Stimulated activated CD8-positive, alpha-beta memory T cell treated with anti-CD3 and anti-CD28 coated beads, Interleukin-12 subunit alpha, Interleukin-12 subunit beta, amount 100 ng/mL, for 24 hours (primary cell): ENCODE results near the gene ATRIP.

ENCODE experiments used
- DNase-seq: peaks from one replicate; pipeline ENCODE4 v3.0.0-alpha.2; 2020; ENCODE audit errors: extremely low read depth

Gene ATRIP

DNA sequence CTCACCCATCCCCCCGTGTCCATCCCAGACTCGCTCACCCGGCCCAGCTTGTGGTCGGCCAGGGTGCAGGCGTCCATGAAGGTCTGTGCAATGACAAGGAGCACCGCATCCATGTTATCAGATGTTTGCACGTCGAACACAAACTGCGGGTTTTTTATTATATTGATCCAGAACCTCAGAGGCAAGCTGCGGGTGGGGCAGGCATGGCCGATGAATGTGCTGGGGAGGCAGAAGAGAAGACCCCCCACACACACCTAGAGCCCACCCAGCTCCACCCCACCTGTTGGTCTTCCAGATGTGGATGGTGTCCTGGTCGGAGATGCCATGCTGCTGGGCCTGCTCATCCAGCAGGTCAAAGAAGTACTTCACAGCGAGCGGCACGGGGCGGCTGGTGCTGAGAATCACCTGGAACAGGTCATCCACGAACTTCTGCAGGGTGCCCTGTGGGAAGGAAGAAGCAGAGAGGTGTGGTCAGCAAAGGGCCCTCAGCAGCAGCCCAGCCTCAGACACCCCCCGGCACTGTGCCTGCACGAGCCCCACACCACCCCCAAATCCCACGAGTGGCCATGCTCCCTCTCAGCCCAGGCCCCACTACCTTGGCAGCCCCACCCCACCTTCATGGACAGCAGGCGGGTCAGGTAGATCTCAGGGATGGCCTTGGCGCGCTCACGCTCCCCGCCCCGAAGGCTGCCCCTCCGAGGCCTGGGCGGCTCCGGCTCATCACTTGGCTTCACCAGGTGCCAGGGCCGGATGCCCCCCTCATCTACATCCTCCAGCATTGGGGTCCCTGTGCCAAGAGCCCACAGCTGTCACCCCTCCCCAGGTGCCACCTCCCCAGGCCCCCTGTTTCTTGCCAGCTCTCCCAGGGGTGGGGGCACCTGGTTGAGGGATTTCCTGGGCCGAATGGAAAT, 37.0 kb upstream of the ATRIP start:
- DNase-seq: no peak

DNA sequence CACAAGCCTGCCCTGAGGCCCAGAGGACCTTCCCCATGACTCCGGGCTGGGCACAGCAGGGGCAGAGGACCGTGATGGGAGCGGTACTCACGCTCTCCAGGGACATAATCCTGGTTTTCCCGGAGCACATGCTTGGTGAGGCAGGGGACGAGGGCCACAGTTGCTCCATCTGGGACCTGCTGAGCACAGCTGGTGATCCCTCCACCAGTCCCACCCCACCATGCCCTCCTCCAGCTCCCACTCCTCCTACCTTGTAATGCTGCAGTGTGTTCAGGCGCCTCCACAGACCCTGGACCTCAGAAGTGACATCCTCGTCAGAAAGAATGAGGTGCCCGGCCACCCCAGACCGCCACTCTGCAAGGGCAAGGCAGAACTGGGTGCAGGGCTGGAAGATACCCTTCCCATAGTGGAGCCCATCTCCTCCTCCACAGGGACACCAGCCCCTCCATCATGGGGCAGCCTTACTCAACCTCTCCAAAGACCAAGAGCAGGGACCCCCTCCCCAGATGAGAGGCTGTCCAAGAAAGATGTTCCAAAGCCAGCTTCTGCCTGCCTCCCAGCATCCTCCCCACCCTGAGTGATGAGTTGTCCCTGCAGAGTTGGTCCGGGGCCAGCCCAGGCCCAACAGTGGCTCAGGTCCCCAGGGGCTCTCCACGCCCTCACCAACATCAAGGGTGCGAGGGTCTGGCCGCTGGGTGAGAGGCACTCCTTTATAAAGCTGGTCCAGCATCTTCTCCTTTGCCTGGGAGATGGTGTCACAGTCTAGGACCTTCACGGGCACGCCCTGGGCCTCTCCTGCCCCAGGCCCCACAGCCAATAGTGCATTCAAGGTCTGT, 36.1 kb upstream of the ATRIP start:
- no peak for DNase-seq

DNA sequence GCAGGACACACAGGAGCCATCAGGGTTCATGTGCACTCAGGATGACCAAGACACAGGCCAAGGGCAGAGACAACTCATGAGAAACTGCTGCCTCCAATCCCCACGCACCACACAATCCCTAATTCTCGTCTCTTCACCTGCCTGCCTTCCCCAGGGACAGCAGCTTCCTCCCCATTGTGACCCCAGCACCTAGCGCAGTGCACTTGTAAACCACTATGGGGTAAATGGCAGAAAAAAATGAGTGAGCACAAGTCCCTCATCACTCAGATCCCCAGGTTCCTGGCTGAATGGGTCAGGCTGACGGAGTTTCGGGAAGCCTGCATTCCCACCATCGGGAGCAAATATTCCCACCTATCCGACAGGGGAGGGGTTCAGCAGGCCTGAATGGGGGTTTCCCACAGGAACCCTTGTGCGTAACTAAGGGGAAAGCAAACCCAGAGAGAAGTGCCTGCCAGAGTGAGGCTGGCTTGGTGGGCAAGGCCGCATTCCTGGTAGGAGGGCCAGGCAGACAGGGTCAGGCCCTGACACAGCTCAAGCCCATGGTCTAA, 35.4 kb upstream of the ATRIP start:
- no peak for DNase-seq

DNA sequence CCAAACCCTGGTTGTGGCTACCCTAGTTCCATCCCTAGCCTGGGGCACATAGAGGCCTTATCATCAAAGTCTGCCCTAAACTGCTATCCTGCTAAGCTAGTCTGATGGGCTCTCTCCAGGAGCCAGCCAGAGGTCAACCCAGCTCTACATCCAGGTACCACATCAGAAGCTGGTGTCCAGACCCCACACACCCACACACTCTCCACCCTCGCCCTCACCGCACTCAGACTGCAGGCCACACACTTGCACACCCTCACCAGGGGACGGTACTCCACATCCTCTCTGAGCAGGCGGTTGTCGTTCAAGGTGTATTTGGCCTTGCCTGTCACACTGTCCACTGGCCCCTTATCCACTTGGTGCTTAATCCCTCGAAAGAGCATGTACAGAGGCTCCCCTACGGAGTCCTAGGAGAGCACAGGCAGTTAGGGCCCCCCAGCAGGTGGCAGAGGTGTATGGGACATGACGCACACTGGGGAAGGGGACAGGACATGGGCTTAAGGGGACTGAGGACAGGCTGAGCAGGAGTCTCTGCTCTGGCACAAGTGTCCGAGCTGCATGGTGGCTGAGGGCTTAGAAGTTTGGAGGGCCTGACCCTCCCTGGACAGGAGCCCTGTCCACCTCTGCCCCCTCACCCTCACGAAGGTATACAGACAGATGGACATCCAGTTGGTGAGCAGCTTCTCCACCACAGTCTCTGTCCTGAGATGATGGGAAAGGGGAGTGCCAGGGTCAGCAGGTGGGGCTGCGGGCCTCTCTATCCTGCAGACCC, 34.7 kb upstream of the ATRIP start:
- DNase-seq: no peak

DNA sequence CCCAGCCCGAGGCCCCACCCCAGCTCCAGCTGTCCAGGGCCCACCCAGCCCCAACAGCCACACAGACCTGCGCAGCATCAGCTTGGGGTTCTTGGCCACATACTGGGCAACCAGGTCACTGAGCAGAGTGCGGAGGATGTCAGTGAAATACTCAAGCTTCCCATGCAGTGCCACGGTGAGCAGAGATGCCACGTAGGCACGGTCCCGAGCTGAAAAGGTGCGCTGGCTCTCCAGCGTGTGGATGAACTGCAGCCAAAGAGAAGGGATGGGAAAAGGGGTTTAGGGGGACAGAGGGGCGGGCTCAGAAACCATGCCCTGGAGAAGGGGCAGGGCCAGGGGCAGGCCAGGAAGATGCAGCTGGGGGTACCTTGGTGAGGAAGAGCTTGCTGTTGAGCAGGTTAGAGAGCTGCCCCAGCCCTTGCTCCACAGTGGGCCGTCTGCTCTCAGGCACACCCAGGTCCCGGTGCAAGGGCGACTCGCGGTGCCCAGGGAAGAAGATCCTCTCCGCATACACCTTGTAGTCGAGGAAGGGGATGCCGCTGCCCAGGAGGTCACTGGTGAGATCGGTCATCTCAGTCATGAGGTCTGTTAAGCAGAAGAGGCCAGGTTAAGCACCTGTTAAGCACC, 34.0 kb upstream of the ATRIP start:
- no peak for DNase-seq

DNA sequence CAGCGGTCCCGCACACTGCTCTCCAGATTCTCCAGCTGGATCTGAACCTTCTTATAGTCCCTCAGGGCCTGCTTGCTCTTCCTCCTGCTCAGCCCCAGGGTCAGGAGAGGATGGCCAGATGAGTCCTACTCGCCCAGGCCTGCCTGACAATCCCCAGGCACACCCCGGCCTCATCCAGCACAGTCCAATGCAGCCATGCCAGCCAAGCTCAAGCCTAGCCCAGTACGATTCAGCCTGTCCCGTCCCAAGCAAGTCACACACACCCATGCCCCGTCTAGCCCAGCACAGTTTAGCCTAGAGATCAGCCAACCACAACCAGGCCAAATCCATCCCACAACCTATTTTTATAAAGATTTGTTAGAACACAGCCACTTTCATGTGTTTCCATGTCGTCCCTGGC, 33.5 kb upstream of the ATRIP start:
- DNase-seq: no peak

DNA sequence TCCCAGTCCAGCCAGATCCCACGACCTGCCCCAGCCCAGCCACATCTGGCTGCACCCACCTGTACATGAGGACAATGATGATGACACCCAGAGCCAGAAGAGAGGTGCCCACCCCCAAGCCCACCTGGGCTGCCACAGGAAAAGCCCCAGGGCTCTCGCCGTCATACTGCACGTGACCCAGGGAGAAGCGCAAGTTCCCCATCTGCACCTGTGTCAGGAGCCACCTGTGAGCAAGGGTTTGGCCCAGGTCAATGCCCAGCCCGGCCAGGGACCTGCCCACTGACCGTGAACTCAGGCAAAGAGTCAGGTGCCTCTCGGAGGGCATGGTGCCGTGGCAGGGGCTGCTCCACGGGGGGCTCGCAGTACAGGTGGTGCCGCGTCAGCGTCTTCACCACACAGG, 32.9 kb upstream of the ATRIP start:
- no peak for DNase-seq

DNA sequence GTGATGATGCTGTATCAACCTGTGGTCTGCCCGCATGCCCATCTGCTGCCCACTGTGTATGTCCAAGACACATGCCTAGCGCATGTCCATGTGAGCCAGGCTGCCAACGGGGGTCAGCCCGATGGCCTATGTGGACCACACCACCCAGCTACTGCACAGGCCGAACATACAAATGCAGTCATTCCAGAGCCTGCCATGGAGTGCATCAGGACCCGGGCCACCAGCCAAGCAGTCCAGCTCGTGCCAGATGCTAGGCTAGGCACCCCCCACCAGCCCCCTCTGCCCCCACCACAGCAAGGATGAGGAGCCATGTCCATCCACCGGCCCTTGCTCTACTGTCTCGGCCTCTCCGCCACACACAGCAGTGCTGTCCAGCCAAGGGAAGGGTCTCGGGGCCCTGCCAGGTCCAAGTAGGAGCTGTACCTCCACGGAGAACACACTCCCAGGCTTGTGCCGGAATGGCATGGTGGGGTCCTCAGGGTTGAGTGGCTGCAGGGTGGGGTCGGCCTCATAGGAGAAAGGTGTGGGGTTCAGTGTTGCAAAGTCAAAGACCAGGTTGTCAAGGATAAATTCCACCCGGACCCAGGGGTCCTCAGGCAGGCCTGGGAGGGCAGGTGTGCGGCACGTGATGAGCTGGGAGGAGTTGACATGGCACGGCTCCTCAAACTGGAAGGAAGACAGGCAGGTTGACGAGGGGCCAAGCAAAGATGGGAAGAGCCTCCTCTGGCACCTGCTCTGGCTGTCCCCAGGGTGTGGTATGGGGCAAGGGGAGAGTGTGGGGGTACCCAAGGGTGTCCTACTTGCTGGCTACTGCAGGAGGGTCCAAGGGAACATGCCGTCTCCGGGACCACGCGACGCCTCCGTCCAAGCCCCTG, 31.9 kb upstream of the ATRIP start:
- DNase-seq: no peak

DNA sequence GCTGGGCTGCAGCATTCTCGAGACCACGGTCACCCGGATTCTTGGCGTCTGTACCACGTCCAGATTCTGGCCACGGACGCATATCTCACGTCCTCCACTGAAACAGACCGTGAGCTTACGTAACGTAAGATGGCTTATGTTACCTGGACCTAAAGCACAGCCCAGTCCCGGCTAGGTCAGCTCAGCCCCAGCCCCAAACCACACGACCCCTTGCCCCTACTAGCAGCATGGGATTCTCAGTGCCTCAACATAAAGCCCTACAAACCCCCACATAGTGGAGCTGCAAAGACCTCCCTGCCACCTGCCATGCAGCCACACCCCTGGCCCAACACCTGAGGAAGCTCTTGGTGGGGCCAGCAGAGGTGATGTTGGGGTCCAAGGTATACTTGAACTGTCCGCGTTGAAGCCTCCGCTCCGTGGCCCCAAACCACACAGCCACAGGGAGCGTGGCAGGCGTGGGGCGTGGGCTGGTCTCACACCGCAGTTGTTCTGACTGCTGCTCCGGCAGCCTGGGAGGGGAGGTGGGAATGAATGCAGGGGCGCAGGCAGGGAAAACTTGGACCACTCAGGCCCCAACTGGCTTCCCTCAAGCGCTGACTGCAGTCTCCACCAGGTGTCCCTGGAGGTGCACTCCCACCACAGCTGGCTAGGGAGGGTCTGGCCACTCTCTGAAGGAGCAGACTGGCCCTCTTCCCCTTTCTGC, 31.1 kb upstream of the ATRIP start:
- no peak for DNase-seq

DNA sequence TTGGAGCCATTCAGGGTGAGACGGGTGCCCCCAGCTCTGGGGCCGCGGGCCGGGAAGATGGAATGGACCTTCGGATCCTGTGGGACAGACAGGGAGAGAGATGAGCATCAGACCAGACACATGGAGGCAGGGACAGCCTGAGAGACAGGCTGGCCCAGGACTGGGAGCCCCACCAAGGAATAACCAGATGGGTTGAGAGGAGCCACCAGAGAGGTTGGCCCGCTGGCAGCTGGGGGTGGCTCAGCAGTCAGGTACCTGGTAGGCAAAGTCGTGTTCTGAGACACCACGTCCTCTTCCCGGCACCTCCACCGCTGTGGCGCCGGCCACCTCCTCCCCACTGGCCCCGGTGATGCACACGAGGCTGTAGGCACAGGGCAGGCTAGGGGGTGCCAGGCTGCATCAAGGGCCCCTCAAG, 30.4 kb upstream of the ATRIP start:
- DNase-seq: no peak

DNA sequence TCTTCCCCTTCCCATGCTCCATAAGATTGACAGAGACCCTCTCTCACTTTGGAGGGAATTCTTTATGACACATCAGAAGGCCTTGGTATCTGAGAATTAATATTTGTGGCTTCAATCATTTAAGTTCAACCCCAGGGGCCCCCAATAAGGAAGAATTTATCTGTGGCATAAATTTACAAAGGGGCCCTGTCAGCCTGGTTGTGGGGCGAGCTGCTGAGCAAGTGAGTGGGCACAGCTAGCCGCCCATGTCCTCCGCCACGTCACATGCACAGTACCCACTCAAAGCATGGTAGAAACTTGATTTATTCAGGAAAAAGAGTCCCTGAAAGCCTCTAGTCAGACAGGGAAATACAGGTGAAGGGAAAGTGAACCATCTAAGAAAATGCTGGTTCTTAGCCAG, 30.0 kb upstream of the ATRIP start:
- no peak for DNase-seq

DNA sequence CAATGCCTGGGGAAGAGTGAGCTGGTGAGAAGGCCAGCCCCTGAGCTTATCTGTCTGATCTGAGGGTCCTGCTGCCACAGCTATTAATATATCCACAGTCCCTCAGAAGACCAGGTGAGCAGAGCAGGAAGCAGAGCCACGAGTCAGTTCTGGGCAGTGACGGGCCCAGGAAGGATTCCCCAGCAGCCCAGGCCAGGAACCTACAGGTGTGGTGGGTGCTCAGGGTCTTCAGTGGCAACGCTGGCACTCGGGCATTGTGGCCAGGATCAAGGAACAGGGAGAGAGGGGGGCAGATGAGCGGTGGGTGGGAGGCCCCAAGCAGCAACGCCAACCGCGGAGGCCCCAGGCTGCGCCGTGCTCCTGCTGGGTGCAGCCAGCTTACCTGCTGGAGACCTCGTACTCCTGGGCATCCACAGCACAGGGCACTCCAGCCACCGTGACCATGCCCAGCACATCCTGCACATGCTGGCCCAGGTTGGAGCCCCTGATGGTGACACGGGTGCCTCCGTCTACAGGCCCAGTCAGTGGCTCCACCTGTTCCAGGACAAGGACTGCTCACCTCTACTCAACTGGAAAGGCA, 28.9 kb upstream of the ATRIP start:
- DNase-seq: no peak

DNA sequence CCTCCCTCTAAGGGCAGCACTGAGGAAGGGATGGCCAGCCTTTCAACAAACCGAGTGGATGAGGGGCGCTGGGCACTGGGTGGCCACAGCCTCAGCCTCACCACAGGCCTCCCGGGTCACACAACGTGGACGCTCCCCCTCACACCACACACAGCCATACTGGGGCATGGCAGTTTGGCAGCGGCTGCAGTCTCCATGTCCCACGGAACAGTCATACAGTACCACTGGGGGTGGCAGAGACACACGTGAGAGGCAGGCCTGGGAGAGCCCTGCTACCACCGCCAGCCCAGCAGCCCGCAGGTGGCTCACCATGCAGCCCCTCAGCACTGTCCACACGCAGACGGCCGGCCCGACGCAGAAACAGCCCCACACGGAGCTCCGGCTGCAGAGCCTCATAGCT, 28.4 kb upstream of the ATRIP start:
- no peak for DNase-seq

DNA sequence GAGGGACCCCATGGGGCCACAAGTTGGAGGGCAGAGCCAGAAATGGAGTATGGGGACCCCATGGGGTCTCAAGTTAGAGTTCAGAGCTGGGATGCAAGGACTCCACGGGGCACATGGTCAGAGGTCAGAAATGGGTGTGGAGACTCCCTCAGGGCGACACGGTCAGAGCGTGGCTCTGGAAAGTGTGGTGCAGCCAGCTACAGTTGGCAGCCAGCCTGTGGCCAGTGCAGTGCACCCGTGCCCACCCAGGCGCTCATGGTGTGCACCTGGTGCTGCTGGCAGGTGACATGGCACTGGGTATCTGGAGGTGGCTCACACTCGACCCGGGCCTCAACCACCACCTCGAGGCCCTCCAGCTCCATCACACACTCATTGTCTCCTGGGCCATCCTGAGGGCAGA, 27.9 kb upstream of the ATRIP start:
- no peak for DNase-seq

DNA sequence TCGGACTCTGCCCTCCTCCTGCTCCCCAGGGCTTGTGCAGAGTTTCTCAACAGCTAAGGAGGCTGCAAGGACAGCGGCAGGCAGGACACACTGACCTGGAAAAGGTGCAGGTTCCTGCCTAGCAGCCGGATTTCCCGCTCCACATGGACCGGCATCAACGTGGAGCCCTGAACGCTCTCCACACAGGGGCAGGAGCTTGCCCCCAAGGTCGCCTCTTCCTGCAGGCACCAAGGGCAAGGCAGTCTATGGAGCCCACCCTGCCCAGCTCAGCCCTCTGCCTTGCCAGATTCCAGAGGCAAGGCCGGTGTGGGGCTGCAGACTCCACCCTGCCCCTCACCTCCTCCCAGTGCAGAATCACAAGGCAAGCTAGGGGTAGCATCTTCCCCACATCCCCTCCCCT, 27.4 kb upstream of the ATRIP start:
- no peak for DNase-seq

DNA sequence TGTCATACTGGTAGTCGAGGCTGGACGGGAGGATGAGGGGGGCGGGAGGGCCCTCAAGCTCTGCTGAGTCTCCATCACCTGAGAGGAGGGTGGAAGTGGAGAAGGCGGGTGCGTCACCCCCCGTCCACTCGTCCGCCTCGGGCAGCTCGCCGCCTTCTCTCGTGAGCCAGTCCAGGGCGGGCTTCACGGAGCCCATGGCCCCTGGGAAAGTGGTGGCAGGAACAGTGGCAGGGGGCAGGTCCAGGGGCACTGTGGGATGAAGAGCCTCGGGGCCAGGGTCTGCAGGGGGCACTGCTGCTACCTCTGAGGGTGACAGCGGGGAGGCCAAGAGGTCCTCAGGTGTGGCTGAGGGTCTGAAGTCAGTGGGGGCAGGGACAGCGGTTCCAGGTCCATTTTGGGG, 26.9 kb upstream of the ATRIP start:
- DNase-seq: no peak

DNA sequence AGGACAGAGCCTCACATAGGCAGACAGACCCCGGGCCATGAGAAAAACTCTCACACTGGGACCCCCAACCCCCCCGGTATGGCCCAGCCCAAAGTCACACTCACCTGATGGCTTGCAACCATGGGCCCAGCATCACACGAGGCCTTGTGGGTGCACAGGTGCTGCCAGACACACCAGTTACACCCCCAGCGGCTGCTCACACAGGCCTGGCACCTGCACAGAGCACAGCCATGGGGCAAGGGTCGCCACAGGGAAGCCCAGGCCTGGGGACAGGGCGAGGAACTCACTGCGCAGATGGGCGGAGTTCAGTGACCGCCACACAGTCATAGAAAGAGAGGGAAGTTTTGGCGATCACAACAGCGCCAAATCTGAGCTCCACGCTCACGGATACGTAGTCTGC, 26.0 kb upstream of the ATRIP start:
- DNase-seq: no peak

DNA sequence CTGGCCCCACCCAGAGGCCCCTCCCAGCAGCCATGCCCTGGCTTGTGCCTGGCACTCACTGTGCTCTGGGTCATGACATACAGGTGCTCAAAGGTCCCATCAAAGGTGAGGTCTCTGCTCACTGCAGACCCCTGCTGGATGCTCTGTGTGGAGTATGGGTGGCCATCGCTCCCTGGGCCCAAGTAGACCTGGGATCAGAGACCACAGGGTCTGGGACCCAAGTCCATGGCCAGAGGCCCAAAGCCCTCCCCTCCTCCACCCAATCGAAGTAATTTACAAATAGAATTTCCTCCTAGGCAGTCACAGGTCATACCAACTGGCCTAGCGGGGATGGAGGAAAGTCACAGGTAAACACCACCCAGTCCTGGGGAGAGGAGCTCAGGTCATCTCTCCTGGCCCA, 24.3 kb upstream of the ATRIP start:
- no peak for DNase-seq

DNA sequence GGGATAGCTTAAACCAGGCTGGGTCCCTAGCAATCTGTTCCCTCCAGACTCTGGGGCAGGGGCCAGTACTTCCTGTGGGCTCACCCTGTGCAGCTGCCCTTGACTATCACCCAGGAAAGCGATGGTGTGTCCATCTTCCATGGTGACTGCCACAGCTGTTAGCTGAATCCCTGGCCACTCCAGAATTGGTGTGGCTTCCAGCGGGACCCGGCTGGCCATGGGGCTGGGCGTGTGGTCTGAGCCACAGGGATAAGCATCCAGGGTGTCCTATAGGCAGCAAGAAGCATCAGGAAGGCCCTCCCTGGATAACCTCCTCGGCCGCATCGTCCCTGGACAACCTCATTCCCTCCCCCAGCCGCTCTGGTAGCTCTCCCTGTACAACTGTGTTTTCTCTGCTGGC, 23.9 kb upstream of the ATRIP start:
- no peak for DNase-seq
